WTC11 (cell line): ENCODE data around the gene YOD1. TPM values are rescaled to one million over a fixed set of nuclear protein-coding genes. Genes with fewer than 3 reads are reported as not detected.

Experiments
- ATAC-seq: fragments of 200-7000 bp; cut with Tn5 transposase; 2 replicates; pipeline ENCODE4 v1.10.0; 2021; ENCODE audit warnings: mild to moderate bottlenecking, moderate library complexity
- CTCF ChIA-PET: fragments of 300-600 bp; sonication (Branson Sonifier 250); formaldehyde crosslinking; loops from one replicate; lab custom pipeline; 2021; ENCODE audit warnings: antibody characterized with exemption; lab: Charles Lee
- POLR2A ChIA-PET: fragments of 350-600 bp; sonication (Branson Sonifier 250); formaldehyde crosslinking; loops from one replicate; lab custom pipeline; 2021; ENCODE audit warnings: antibody characterized with exemption; lab: Charles Lee
- DNase-seq: peaks from one replicate; pipeline ENCODE4 v3.0.0; 2021; ENCODE audit warnings: low spot score
- H3K27ac Mint-ChIP-seq: 2 replicates; pipeline ENCODE4 v1.8.0; 2021; ENCODE audit warnings: mixed read lengths
- H3K27me3 Mint-ChIP-seq: 2 replicates; pipeline ENCODE4 v1.8.0; 2021; ENCODE audit warnings: low read depth, mild to moderate bottlenecking, moderate library complexity, mixed read lengths
- H3K36me3 Mint-ChIP-seq: 2 replicates; pipeline ENCODE4 v1.8.0; 2021; ENCODE audit warnings: mixed read lengths
- H3K4me1 Mint-ChIP-seq: 2 replicates; pipeline ENCODE4 v1.8.0; 2022; ENCODE audit warnings: mixed read lengths
- H3K4me3 Mint-ChIP-seq: 2 replicates; pipeline ENCODE4 v1.8.0; 2021; ENCODE audit warnings: mild to moderate bottlenecking, moderate library complexity, mixed read lengths
- H3K9me3 Mint-ChIP-seq: 2 replicates; pipeline ENCODE4 v1.8.0; 2021; ENCODE audit warnings: mixed read lengths
- ERG ChIP-seq: fragments of 250-450 bp; sonication (Bioruptor Pico); IDR thresholded peaks from 2 replicates; pipeline ENCODE4 v1.8.0; 2021; ENCODE audit warnings: mild to moderate bottlenecking
- FOXK1 ChIP-seq: sonication (generic); formaldehyde crosslinking; IDR thresholded peaks from 2 replicates; pipeline ENCODE4 v1.8.0; 2022; ENCODE audit warnings: mild to moderate bottlenecking, moderate library complexity, missing genetic modification reagents
- FOXP1 ChIP-seq: sonication (generic); formaldehyde crosslinking; IDR thresholded peaks from 2 replicates; pipeline ENCODE4 v1.8.0; 2022; ENCODE audit warnings: missing genetic modification reagents, mild to moderate bottlenecking, moderate library complexity, borderline replicate concordance
- GTF2I ChIP-seq: fragments of 250-450 bp; sonication (Bioruptor Pico); conservative IDR thresholded peaks from 2 replicates; pipeline ENCODE4 v1.4.0; 2021; ENCODE audit warnings: mild to moderate bottlenecking
- HMGXB4 ChIP-seq: sonication (generic); formaldehyde crosslinking; IDR thresholded peaks from 2 replicates; pipeline ENCODE4 v1.8.1; 2023; ENCODE audit warnings: mild to moderate bottlenecking, moderate library complexity, missing genetic modification reagents
- IRF2 ChIP-seq: sonication (generic); formaldehyde crosslinking; IDR thresholded peaks from 2 replicates; pipeline ENCODE4 v1.8.0; 2022; ENCODE audit warnings: low read depth, missing genetic modification reagents, borderline replicate concordance
- MAX ChIP-seq: sonication (generic); formaldehyde crosslinking; IDR thresholded peaks from 2 replicates; pipeline ENCODE4 v1.8.0; 2022; ENCODE audit warnings: mild to moderate bottlenecking, missing genetic modification reagents
- MXD4 ChIP-seq: fragments of 250-450 bp; sonication (Bioruptor Pico); IDR thresholded peaks from 2 replicates; pipeline ENCODE4 v1.8.0; 2021; ENCODE audit warnings: mild to moderate bottlenecking, moderate library complexity, borderline replicate concordance
- NFATC4 ChIP-seq: fragments of 250-450 bp; sonication (Bioruptor Pico); IDR thresholded peaks from 2 replicates; pipeline ENCODE4 v1.9.0; 2021; ENCODE audit warnings: mild to moderate bottlenecking
- NFE2L1 ChIP-seq: sonication (generic); formaldehyde crosslinking; IDR thresholded peaks from 2 replicates; pipeline ENCODE4 v1.8.1; 2023; ENCODE audit warnings: missing genetic modification reagents
- SOX15 ChIP-seq: fragments of 250-450 bp; sonication (Bioruptor Pico); IDR thresholded peaks from 2 replicates; pipeline ENCODE4 v1.9.0; 2021; ENCODE audit warnings: mild to moderate bottlenecking
- ZBTB21 ChIP-seq: sonication (generic); formaldehyde crosslinking; IDR thresholded peaks from 2 replicates; pipeline ENCODE4 v1.8.1; 2023; ENCODE audit warnings: mild to moderate bottlenecking, missing genetic modification reagents, borderline replicate concordance
- ZNF121 ChIP-seq: sonication (generic); formaldehyde crosslinking; IDR thresholded peaks from 2 replicates; pipeline ENCODE4 v1.8.0; 2023; ENCODE audit warnings: missing genetic modification reagents
- ZNF317 ChIP-seq: sonication (generic); formaldehyde crosslinking; IDR thresholded peaks from 2 replicates; pipeline ENCODE4 v1.8.1; 2023; ENCODE audit warnings: low read depth, mild to moderate bottlenecking, moderate library complexity, missing genetic modification reagents, borderline replicate concordance
- ZSCAN18 ChIP-seq: fragments of 250-450 bp; sonication (Bioruptor Pico); IDR thresholded peaks from 2 replicates; pipeline ENCODE4 v2.1.2; 2022; ENCODE audit warnings: mild to moderate bottlenecking, moderate library complexity
- total RNA-seq: library from RNA; stranded (reverse); gene quantifications from 3 replicates; pipeline ENCODE4 v1.2.3, GENCODE V29; 2021
- TF ChIP-seq, protein P1 (sequence below): sonication (generic); formaldehyde crosslinking; IDR thresholded peaks from 2 replicates; pipeline ENCODE4 v1.8.1; 2023; ENCODE audit warnings: mild to moderate bottlenecking, missing genetic modification reagents, moderate library complexity
- TF ChIP-seq, protein P2 (sequence below): sonication (generic); formaldehyde crosslinking; IDR thresholded peaks from 2 replicates; pipeline ENCODE4 v1.8.1; 2022; ENCODE audit warnings: mild to moderate bottlenecking, missing genetic modification reagents, moderate library complexity, borderline replicate concordance
- TF ChIP-seq, protein P3 (sequence below): sonication (generic); formaldehyde crosslinking; IDR thresholded peaks from 2 replicates; pipeline ENCODE4 v1.8.1; 2023; ENCODE audit warnings: mild to moderate bottlenecking, missing genetic modification reagents, borderline replicate concordance
- TF ChIP-seq, protein P4 (sequence below): sonication (generic); formaldehyde crosslinking; IDR thresholded peaks from 2 replicates; pipeline ENCODE4 v1.8.0; 2023; ENCODE audit warnings: missing genetic modification reagents

The YOD1 gene
- total RNA-seq, 1 experiment from 2014 or later: 12.0 TPM

- TF ChIP-seq HMGXB4 (CRISPR knock-in tag): no peak
- TF ChIP-seq ERG: no peak
- TF ChIP-seq, all 79 proteins: peak for 0
Observed at GRCh38 chr1:207009945-207010344, 41.1 kb downstream of the YOD1 start (continued).

DNA sequence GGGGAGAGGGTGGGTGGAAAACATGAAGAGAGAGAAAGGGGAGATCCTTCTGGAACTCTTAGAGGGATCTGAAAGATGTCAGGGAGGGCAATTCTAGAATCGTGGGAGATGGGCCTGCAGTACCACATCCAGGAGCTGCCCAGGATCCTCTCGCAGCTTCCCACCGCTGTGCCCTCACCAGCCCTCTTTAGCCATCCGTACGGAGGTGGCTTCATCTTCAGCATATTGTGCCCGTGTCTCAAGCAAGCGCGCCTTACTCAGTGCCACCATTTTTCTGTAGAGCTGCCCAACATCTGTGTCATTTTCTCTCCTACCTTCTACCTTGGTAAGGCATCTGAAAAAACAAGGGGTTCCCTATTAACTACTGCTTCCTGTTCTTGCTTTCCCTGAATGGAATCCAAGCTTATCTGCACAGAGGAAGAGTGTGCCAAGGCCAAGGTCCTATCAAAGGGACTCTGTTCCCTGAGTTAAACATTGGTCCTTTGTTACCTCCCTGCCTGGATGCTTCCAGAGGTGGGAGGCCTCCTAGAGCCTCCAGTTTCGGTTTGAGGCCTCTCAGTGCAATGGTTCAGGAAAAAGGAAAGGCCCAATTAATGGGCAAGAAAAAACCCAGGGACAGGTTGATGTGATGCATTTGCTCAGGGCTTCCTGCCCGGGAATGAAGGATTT lies 41.7 kb downstream of the YOD1 start:
- peaks cover 3% of the 10 kb centered on the region; the same call in 1 of the 2 replicates for H3K9me3 Mint-ChIP-seq
- peaks cover 16% of the 10 kb centered on the region for H3K27me3 Mint-ChIP-seq
- POLR2A ChIA-PET: no interaction called here
- no peaks in the 10 kb centered on the region for H3K4me1 Mint-ChIP-seq
- no peak overlapping the region for H3K4me3 Mint-ChIP-seq
- H3K36me3 Mint-ChIP-seq: no peaks in the 10 kb centered on the region
- ATAC-seq (no peak), DNase-seq (no peak)
- TF ChIP-seq SOX15 (no peak), MAX (CRISPR knock-in tag) (no peak), ZNF317 (CRISPR knock-in tag) (no peak), FOXP1 (CRISPR knock-in tag) (no peak), ZSCAN18 (CRISPR knock-in tag) (no peak), MXD4 (CRISPR knock-in tag) (no peak), IRF2 (CRISPR knock-in tag) (no peak), GTF2I (no peak), ZNF121 (no peak)
- TF ChIP-seq, protein P1, sequence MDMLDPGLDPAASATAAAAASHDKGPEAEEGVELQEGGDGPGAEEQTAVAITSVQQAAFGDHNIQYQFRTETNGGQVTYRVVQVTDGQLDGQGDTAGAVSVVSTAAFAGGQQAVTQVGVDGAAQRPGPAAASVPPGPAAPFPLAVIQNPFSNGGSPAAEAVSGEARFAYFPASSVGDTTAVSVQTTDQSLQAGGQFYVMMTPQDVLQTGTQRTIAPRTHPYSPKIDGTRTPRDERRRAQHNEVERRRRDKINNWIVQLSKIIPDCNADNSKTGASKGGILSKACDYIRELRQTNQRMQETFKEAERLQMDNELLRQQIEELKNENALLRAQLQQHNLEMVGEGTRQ (CRISPR knock-in tag): no peak
- TF ChIP-seq, protein P2, sequence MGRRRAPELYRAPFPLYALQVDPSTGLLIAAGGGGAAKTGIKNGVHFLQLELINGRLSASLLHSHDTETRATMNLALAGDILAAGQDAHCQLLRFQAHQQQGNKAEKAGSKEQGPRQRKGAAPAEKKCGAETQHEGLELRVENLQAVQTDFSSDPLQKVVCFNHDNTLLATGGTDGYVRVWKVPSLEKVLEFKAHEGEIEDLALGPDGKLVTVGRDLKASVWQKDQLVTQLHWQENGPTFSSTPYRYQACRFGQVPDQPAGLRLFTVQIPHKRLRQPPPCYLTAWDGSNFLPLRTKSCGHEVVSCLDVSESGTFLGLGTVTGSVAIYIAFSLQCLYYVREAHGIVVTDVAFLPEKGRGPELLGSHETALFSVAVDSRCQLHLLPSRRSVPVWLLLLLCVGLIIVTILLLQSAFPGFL (CRISPR knock-in tag): no peak
- no peak overlapping the region for H3K27ac Mint-ChIP-seq
- CTCF ChIA-PET: interaction anchor here (0.6 kb wide), 1 partner anchor 30 kb away, joined by 3 read pairs; no protein-coding TSS in a partner anchor

GRCh38 chr1:207007352-207008033 lies 43.5 kb downstream of the YOD1 start:
- Mint-ChIP-seq H3K4me1 (peaks cover 9% of the 10 kb centered on the region), H3K27me3 (peaks cover 10% of the 10 kb centered on the region), H3K4me3 (no peak overlapping the region), H3K27ac (no peak overlapping the region), H3K36me3 (no peaks in the 10 kb centered on the region), H3K9me3 (peaks cover 3% of the 10 kb centered on the region; the same call in 1 of the 2 replicates)
- CTCF ChIA-PET: interaction anchor here (1.3 to 2.2 kb wide), 2 partner anchors 25 to 46 kb away, joined by 4 to 7 read pairs; partner anchors contain the start of genes C1orf116 and PFKFB2
- POLR2A ChIA-PET: no interaction called here
- no peak for ATAC-seq
- no peak for DNase-seq
- no peak for TF ChIP-seq NFATC4 (CRISPR knock-in tag)
- no peak for TF ChIP-seq NFE2L1 (CRISPR knock-in tag)
- TF ChIP-seq, protein P3, sequence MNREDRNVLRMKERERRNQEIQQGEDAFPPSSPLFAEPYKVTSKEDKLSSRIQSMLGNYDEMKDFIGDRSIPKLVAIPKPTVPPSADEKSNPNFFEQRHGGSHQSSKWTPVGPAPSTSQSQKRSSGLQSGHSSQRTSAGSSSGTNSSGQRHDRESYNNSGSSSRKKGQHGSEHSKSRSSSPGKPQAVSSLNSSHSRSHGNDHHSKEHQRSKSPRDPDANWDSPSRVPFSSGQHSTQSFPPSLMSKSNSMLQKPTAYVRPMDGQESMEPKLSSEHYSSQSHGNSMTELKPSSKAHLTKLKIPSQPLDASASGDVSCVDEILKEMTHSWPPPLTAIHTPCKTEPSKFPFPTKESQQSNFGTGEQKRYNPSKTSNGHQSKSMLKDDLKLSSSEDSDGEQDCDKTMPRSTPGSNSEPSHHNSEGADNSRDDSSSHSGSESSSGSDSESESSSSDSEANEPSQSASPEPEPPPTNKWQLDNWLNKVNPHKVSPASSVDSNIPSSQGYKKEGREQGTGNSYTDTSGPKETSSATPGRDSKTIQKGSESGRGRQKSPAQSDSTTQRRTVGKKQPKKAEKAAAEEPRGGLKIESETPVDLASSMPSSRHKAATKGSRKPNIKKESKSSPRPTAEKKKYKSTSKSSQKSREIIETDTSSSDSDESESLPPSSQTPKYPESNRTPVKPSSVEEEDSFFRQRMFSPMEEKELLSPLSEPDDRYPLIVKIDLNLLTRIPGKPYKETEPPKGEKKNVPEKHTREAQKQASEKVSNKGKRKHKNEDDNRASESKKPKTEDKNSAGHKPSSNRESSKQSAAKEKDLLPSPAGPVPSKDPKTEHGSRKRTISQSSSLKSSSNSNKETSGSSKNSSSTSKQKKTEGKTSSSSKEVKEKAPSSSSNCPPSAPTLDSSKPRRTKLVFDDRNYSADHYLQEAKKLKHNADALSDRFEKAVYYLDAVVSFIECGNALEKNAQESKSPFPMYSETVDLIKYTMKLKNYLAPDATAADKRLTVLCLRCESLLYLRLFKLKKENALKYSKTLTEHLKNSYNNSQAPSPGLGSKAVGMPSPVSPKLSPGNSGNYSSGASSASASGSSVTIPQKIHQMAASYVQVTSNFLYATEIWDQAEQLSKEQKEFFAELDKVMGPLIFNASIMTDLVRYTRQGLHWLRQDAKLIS (CRISPR knock-in tag): no peak
- no peak for TF ChIP-seq MAX (CRISPR knock-in tag)
- no peak for TF ChIP-seq ZBTB21 (CRISPR knock-in tag)
- TF ChIP-seq, protein P4, sequence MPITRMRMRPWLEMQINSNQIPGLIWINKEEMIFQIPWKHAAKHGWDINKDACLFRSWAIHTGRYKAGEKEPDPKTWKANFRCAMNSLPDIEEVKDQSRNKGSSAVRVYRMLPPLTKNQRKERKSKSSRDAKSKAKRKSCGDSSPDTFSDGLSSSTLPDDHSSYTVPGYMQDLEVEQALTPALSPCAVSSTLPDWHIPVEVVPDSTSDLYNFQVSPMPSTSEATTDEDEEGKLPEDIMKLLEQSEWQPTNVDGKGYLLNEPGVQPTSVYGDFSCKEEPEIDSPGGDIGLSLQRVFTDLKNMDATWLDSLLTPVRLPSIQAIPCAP (CRISPR knock-in tag): no peak
- no peak for TF ChIP-seq FOXK1 (CRISPR knock-in tag)
